ENCODE results near the gene SCAP. TPM values are rescaled to one million over a fixed set of nuclear protein-coding genes. Genes with fewer than 3 reads are reported as not detected.

SCAP gene
- total RNA-seq, 1 experiment from 2014 or later = 115 TPM

DNA sequence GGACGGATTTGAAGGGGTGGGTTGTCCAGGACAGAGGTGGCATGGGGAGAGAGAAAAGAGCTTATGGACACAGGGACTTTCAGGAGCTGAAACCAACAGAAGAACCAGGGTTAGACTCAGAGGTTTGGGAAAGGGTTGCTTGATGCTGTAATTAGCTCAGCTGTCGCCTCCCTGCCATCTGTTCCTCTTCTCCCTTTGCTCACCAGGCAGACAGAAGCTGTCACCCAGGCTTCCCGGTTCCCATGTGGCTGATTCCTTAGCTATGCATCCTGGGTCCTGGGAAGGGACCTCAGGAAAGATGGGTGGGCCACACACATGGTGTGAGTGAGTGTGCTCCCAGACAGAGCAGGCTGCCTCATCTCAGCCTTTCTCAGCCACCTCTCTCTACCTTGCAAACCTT lies 80.9 kb downstream of the SCAP start:
- H3K4me1 Mint-ChIP-seq = peaks cover 4% of the 10 kb centered on the region
- no peak for ATAC-seq

DNA sequence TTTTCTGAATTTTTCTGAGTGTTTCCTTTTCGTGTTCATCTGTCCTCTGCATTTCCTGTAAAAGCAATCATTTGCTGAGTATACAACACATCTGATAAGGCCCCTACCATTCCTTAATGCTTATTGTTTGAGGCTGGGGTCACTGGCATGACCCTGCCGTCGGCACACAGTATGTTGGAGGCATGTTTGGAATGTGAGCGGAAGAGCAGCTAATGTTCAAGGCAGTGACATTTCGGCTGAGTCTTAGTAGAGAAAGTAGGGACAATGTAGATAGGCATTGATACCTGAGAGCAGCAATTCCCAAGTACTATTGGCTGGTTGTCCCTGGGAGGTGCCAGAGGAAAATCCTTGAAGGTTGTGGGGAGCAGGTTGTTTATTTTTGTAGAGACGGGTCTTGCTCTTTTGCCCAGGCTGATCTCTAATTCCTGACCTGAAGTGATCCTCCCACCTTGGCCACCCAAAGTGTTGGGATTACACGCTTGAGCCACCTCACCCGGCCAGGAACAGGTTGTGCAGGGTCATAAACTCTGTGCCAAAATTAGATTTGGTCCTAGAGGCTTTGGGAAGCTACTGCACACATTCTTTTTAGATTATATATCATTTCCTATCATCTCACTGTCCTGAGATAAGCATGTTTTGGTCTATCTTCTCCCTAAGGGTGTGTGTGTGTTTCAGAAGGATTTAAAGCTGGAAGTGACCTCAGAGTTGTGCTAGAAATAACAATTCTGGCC lies 81.4 kb downstream of the SCAP start:
- Mint-ChIP-seq H3K4me1 (peaks cover 4% of the 10 kb centered on the region), H3K27me3 (ENCODE audit: low read depth) (no peaks in the 10 kb centered on the region), H3K4me3 (no peak overlapping the region), H3K27ac (peak overlapping the region; percentile 73), H3K36me3 (peaks cover 7% of the 10 kb centered on the region), H3K9me3 (no peaks in the 10 kb centered on the region)
- no peak for DNase-seq (ENCODE audit: low spot score)
- ATAC-seq = peak; percentile 46
- POLR2A ChIA-PET = interaction anchor here (1.1 kb wide), 1 partner anchor 14 kb away, joined by 3 read pairs; the partner anchor contains the start of gene PTPN23
- CTCF ChIA-PET = interaction anchor here (1.1 to 2.0 kb wide), 3 partner anchors 13 to 144 kb away, joined by 3 to 15 read pairs (median 3); no protein-coding TSS in a partner anchor
- TF ChIP-seq, protein P1, sequence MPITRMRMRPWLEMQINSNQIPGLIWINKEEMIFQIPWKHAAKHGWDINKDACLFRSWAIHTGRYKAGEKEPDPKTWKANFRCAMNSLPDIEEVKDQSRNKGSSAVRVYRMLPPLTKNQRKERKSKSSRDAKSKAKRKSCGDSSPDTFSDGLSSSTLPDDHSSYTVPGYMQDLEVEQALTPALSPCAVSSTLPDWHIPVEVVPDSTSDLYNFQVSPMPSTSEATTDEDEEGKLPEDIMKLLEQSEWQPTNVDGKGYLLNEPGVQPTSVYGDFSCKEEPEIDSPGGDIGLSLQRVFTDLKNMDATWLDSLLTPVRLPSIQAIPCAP (CRISPR knock-in tag; IDR thresholded peaks at IDR 0.05) = no peak
- TF ChIP-seq ZNF423 (CRISPR knock-in tag; IDR thresholded peaks at IDR 0.05) (no peak), ZNF396 (CRISPR knock-in tag; IDR thresholded peaks at IDR 0.05; ENCODE audit: borderline replicate concordance) (no peak), ZNF121 (CRISPR knock-in tag; IDR thresholded peaks at IDR 0.05) (no peak), NFE2L1 (CRISPR knock-in tag; IDR thresholded peaks at IDR 0.05) (no peak), JAZF1 (CRISPR knock-in tag; IDR thresholded peaks at IDR 0.05) (no peak), NR3C1 (CRISPR knock-in tag; conservative IDR thresholded peaks at IDR 0.05; ENCODE audit: low read depth) (no peak), NFATC4 (CRISPR knock-in tag; IDR thresholded peaks at IDR 0.05) (no peak), FOXJ3 (CRISPR knock-in tag; IDR thresholded peaks at IDR 0.05; ENCODE audit: borderline replicate concordance) (no peak), TP53 (CRISPR knock-in tag; IDR thresholded peaks at IDR 0.05) (no peak), ELF4 (CRISPR knock-in tag; IDR thresholded peaks at IDR 0.05; ENCODE audit: low read depth) (no peak)
- TF ChIP-seq, protein P2, sequence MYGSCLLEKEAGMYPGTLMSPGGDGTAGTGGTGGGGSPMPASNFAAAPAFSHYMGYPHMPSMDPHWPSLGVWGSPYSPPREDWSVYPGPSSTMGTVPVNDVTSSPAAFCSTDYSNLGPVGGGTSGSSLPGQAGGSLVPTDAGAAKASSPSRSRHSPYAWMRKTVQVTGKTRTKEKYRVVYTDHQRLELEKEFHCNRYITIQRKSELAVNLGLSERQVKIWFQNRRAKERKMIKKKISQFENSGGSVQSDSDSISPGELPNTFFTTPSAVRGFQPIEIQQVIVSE (CRISPR knock-in tag; IDR thresholded peaks at IDR 0.05; ENCODE audit: borderline replicate concordance) = no peak
- TF ChIP-seq, protein P3, sequence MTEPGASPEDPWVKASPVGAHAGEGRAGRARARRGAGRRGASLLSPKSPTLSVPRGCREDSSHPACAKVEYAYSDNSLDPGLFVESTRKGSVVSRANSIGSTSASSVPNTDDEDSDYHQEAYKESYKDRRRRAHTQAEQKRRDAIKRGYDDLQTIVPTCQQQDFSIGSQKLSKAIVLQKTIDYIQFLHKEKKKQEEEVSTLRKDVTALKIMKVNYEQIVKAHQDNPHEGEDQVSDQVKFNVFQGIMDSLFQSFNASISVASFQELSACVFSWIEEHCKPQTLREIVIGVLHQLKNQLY (CRISPR knock-in tag; IDR thresholded peaks at IDR 0.05) = no peak

More for the DNA sequence above, 80.9 kb downstream of the SCAP start:
- Mint-ChIP-seq H3K27ac (peak overlapping the region; percentile 73; the same call in 1 of the 2 replicates), H3K4me3 (no peak overlapping the region), H3K27me3 (ENCODE audit: low read depth) (no peaks in the 10 kb centered on the region), H3K9me3 (no peaks in the 10 kb centered on the region), H3K36me3 (peaks cover 7% of the 10 kb centered on the region)
- TF ChIP-seq, protein P4, sequence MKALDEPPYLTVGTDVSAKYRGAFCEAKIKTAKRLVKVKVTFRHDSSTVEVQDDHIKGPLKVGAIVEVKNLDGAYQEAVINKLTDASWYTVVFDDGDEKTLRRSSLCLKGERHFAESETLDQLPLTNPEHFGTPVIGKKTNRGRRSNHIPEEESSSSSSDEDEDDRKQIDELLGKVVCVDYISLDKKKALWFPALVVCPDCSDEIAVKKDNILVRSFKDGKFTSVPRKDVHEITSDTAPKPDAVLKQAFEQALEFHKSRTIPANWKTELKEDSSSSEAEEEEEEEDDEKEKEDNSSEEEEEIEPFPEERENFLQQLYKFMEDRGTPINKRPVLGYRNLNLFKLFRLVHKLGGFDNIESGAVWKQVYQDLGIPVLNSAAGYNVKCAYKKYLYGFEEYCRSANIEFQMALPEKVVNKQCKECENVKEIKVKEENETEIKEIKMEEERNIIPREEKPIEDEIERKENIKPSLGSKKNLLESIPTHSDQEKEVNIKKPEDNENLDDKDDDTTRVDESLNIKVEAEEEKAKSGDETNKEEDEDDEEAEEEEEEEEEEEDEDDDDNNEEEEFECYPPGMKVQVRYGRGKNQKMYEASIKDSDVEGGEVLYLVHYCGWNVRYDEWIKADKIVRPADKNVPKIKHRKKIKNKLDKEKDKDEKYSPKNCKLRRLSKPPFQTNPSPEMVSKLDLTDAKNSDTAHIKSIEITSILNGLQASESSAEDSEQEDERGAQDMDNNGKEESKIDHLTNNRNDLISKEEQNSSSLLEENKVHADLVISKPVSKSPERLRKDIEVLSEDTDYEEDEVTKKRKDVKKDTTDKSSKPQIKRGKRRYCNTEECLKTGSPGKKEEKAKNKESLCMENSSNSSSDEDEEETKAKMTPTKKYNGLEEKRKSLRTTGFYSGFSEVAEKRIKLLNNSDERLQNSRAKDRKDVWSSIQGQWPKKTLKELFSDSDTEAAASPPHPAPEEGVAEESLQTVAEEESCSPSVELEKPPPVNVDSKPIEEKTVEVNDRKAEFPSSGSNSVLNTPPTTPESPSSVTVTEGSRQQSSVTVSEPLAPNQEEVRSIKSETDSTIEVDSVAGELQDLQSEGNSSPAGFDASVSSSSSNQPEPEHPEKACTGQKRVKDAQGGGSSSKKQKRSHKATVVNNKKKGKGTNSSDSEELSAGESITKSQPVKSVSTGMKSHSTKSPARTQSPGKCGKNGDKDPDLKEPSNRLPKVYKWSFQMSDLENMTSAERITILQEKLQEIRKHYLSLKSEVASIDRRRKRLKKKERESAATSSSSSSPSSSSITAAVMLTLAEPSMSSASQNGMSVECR (CRISPR knock-in tag; IDR thresholded peaks at IDR 0.05; ENCODE audit: borderline replicate concordance) = no peak
- TF ChIP-seq ZBTB21 (CRISPR knock-in tag; IDR thresholded peaks at IDR 0.05; ENCODE audit: borderline replicate concordance) (no peak), FOXK1 (CRISPR knock-in tag; IDR thresholded peaks at IDR 0.05) (no peak), TEAD1 (CRISPR knock-in tag; IDR thresholded peaks at IDR 0.05) (no peak), FOXJ3 (CRISPR knock-in tag; IDR thresholded peaks at IDR 0.05; ENCODE audit: borderline replicate concordance) (no peak), ZNF396 (CRISPR knock-in tag; IDR thresholded peaks at IDR 0.05; ENCODE audit: borderline replicate concordance) (no peak), NFYB (CRISPR knock-in tag; conservative IDR thresholded peaks at IDR 0.05; ENCODE audit: low read depth) (no peak), CREM (CRISPR knock-in tag; IDR thresholded peaks at IDR 0.05) (no peak), ZNF219 (CRISPR knock-in tag; IDR thresholded peaks at IDR 0.05; ENCODE audit: borderline replicate concordance) (no peak), OVOL2 (CRISPR knock-in tag; IDR thresholded peaks at IDR 0.05; ENCODE audit: borderline replicate concordance) (no peak), ZMAT4 (CRISPR knock-in tag; IDR thresholded peaks at IDR 0.05) (no peak)
- TF ChIP-seq, protein P5, sequence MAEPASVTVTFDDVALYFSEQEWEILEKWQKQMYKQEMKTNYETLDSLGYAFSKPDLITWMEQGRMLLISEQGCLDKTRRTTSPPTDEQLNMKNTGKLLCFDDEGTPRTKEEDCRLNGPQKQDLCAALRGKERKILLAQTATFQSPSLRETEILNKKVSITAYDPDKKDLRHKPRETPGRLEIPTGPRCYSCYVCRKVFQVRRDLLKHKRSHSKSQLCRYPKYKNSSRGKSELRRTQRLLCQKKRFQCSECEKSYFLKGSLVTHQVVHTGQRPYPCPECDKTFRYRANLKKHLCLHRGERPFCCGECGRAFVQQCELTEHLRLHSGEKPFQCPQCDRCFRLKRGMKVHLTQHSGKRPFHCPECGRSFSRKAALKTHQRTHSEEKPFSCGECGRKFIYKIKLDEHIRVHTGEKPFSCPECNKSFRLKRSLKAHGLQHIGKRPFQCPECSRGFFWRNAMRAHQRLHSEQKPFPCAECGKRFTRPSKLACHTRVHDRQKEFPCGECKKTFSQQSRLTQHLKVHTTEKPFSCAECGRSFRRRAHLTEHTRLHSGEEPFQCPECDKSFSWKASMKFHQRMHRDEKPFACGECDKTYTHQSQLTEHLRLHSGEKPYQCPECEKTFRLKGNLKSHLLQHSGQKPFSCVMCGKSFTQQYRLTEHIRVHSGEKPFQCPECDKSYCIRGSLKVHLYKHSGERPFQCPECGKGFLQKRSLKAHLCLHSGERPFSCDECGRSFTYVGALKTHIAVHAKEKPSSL (CRISPR knock-in tag; conservative IDR thresholded peaks at IDR 0.05) = no peak
- ChIA-PET CTCF (interaction anchor here (2.0 kb wide), 1 partner anchor 27 kb away, joined by 15 read pairs; no protein-coding TSS in a partner anchor), POLR2A (interaction anchor here (1.1 kb wide), 1 partner anchor 14 kb away, joined by 3 read pairs; the partner anchor contains the start of gene PTPN23)
- DNase-seq (ENCODE audit: low spot score) = no peak
